HG02938 (cell line): ENCODE measurements around the gene STK17B.

Source experiments
- ATAC-seq: cut with Tn5 transposase; IDR thresholded peaks from one replicate; pipeline ENCODE4 v1.9.1; 2021; ENCODE audit warnings: mild to moderate bottlenecking, moderate library complexity; ENCODE audit not compliant: unreplicated experiment

The STK17B gene

DNA sequence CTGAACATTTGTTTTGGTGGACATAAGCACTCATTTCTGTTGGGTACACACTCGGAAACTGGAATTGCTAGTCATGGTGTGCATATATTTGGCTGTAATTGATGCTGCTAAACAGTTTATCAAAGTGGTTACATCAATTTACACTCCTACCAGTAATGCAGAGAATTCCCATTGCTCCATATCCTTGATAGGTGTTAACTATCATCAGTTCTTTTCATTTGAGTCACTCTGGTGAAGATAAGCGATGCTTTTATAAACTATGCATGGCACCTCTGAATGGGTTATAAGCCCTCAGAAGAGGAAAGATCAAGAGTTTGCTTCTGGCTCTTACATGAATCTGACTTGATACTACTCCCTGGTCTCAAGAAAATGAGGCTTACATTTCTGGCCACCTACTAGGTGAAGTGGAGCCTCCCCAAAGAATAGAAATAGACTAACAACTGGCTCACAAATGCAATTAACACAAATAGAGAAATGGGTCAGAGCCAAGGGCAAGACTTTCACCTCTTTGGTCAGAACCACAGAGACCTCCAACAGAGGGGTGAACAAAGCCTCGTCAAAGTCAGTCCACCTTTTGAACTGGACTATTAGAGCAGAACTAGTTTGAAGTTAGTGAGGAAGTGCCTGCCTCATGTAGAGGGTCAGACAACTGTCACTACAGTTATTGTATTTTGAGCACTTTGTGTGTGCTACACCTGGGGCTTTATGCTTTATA lies 15.0 kb upstream of the STK17B start:
- no peak for ATAC-seq

DNA sequence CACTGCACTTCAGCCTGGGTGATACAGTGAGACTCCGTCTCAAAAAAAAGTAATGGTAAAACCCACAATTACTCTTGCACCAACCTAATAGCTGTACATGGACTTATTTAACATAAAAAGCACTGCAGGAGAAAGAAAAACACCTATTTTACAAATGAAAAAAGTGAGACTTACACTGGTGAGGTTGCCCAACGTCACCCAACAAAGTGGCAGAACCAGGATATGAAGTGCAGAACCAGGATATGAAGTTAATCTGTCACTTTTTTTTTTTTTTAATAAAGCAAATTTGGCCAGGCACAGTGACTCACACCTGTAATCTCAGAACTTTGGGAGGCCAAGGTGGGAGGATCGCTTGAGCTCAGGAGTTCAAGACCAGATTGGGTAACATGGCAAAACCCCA lies 13.5 kb upstream of the STK17B start:
- ATAC-seq: no peak

DNA sequence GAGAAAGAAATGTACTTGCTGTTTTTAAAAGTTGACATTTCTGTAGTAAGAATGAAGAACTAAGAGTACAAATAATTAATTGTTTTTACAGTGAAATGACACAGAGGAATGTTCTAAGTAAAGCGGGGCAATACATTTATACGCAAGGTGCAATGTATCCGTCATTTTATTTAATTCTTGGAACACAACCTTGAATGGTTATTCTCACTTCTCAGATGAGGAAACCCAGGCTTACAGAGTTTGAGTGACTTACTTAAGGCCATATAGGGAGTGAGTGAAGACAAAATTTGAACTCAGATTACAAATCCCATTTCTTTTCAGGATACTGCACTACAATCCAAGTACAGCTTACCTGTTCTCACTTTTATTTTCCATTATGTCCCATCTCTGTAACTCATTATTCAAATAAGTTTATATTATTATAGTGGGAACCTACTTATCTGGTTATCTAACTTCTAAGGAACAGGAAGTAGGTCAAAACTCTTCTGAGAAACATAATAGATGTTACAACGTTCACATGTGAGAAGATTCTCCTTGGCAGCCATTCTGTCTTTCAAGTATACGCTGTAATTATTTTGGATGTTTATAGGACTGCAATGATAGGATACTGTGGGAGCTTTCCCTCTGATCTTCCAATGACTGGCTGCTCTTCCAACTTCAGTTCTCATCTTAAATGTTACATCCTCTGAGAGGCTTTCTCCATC lies 12.3 kb upstream of the STK17B start:
- ATAC-seq: no peak

DNA sequence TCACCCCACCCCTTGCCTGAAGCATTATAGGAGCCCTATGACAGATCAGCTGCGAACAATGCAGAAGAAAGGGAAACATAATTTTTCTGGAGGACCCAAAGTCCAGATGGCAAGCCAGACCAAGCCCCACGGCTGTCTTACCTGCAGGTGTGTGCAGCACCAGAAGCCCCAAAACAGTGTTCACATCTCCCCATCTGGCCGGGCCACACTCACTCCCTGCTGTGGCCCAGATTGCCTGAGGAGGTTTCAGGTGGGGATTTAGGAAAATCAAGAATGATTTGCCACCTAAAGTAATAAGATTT lies 11.7 kb upstream of the STK17B start:
- ATAC-seq: peak; percentile 33

DNA sequence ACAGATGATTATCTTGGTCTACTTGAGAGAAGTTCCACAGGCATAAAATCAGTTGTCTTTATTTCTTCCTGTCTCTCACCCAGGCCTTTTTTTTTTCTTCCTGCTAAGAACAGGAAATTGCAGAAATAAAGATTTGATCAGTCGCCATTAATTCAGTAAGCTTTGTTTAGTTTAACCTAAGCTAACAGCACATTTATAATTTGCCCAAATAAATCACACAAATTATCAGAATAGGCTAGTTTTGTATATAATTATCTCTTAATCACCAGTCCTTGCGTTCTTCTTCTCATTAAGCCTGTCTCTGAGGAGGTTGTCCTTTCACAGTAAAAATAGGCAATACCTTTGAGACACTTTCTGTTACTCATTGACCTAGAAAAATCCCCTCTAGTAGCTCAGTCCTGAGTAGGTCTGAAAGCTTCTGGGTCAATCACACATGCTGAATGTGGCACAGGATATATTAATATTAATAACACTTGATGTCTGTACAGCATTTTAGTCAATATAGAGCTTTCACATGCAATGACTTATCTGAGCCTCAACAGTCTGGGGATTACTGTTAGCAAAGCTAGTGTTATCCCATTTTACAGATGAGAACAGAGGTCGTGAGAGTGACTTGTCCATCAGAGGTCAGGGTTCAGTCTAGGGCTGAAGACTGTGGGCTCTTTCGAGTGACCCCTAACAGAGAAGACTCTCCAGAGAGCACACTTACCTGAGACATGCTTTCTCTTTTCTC lies 11.2 kb upstream of the STK17B start:
- ATAC-seq: peak; percentile 90

DNA sequence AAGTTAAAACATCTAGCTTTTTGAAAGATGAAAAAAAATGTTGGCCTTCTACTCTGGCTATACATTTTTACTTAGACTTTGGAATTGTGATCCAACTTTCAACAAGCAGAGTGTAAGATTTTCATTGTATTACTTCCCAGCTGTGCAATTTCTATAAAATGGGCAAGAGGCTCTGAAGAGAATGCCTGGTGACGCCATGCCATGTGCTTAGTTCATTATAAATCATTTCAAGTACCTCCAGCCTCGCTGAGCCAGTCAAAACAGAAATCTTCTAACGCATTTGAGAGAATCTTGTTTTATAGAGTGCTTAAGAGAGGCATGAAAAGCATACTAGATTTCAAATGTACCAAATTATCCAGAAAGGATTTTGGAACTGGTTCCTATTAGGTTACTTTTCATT lies 10.1 kb upstream of the STK17B start:
- no peak for ATAC-seq

DNA sequence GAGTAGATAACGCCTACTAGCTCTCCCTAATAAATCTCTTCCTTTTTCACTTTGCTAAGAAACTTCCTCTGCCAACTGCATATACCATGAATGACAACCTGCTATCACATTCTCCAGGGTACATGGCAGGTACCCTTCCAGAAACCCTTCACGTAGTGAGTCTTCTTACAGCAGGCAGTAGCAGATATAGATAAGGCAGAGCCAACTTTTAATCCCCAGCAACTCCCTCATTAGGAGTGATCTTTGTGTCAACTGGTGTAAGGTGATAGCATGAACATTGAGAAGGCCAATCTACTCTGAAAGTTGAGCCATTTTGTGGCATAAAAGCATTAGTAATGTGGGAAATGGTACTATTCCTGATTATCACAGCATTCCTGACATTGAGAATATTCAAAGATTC lies 5.7 kb upstream of the STK17B start:
- no peak for ATAC-seq

DNA sequence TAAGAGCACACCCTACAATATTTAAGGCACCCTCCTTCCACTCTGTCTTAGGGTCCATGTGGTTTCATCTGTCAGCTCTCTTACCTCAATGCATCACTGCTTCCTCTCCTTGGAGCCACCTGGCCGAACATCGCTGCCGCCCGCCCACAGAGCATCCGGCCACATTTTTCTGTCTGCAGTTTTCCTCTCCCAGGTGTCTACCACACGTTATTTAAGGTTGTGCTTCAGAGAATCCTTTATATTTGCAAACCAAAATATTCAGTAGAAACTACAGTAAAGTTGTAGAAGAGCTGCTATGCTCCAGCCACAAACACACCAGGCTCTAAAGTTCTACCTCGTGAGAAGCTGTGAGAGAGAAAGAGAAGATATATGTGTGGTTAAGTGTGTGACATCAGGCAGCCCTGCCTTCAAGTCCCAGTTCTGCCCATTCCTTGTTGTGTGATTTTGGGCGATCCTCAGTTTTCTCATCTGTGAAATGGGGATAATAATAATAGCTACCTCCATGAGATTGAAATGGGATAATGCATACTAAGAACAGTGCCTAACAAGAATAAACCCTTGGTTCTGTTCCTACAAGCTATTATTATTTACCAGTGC lies 4.9 kb upstream of the STK17B start:
- ATAC-seq: peak; percentile 65

DNA sequence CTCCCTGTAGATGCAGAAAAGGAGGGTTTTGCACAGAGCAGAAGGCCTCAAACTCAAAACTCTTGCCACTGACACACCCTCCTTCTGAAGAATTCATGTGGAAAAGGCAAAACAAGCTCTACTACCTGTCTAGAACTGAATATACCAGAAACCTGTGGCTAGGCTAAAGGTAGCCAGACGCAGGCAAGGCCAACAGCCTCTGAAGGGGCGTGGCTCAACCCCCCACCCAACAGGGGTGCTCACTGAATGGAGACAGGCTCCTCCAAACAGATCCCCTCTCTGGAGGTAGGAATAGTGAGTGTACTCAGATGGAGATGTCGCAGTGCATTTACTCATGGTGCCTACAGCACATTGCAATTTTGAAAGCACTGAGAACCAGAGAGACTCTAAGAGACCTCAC lies 3.0 kb upstream of the STK17B start:
- ATAC-seq: no peak

DNA sequence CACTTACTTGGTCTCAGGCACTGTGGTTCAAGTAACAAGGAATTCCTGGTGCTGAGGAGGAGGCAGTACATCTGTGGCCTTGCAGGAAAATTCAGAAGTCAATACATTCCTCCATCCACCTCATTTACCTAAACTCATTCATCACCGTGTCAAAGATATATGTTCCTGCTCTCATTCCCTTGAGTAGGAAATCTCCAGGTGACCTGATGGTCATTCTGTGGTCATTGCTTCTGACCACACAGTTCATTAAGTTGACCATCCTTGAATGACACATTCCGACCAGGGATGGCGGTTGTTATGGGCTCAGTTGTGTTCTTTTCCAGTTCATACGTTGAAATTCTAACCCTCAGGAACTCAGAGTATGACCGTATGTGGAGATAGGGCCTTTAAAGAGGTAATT lies 2.1 kb upstream of the STK17B start:
- no peak for ATAC-seq

DNA sequence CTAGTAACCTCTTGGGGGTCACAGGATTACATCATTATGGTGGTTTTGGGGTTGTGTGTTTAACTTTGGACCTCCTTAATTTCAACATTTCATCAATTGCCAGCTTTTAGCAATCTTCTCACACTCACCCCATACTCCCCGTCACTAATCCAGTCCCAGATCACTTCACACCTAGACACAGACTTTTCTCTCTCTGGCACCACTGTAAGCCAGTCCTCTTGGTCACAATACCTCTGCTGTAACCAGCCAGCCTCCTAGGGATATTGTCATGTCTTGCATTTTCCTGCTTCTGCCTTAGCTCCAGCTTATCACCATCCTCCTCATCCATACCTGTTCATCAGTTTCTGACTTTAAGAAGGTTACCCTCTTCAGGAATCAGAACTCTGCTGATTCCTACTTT lies 1.6 kb upstream of the STK17B start:
- ATAC-seq: no peak

DNA sequence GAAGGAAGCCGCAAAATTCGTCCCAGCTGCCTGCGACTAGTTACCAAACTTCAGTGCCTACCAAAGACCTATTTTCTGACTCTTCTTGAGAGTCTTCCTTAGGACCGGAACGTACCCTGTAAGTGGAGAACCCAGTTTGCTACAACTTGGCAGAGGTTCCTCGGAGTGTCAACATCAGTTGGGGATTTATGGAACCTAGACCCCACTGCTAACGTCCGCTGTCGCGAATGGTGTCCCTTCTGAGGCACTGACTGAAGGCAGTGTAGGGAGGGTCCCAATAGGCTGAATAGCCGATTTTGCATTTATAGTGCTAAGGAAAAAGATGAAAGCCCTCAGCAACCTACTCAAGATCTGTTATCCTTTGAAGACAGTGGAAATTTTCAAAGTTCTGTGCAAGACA lies 568 bp upstream of the STK17B start:
- ATAC-seq: no peak

DNA sequence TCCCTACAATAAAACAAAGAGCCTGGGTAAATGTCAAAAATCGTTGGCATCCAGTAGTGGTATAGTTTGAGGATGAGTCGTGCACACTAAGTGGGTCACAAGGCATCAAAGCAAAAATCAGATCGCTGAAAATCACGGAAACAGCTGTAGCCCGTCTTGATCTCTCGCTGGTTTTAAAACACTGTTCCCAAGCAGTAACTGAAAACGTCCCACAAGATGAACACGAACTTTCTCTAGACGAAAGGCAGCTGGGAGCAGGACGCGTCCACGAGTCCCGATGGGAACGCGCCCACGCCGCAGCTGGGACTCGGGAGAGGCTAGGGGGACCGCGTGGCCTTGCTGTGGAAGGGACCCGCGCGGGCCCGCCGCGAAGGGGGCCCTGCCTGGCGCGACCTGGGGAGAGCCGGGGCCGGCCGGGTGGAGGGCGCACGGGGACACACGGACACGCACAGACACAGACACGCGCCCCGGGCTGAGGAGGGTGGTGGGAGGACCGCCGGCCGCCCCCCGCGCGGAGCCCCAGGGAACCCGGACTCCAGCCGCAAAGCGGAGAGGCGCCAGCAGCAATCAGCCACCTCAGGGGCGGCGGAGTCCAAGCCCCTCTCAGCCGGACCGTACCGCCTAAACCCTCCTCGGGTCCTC lies 651 bp downstream of the STK17B start:
- ATAC-seq: peak; percentile 8

DNA sequence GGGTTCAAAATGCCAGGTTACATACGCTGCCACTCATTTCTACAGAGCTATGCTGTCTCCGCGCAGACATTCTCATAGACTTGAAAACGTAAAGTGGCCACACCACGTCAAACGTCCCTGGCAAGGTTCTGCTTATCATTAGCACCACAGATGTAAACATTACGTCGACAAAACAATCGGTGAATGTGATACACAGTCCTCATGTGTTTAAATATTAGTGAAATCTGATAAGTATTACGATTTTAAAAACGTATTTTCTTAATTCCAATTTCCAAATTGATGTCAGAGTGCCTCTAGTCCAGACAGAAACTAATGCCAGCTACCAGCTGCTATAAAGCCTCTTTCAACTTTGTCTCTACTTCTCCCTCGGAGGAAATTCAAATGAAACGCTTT lies 1.2 kb downstream of the STK17B start:
- ATAC-seq: peak; percentile 23

DNA sequence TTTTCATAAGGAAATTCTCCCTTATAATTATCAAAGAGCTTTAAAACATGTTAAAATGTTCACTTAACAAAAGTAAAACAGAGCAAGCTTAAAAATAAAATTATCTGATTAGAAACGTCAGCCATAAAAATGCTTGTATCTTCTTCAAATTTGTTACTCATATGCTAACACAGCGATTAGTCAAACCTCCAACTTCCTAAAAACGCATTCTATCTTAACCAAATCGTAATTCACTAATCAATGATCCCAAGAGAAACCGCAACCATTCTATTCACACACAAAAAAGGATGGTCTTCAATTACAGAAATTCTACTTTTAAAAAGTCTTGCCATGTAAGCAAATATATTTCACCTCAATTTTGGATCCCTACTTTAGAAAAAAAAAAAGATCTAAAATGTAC lies 1.9 kb downstream of the STK17B start:
- ATAC-seq: no peak

DNA sequence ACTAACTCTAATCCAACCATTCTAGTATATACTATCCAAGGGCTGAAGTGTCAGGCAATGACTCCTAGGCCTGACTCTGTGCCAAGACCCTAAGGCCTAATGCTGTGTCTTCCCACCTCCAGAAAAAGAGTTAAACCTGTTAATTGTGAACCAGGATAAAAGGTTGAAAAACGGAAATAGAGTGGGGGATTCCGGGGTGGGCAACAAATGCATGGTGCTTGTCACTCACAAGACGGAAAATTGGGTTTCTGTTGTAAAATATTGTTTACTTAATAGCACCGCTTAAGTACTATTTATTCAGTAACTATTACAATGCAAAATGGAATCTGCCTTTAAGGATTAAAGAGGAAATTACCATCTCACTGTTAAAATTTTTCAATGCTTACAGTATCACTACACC lies 3.2 kb downstream of the STK17B start:
- ATAC-seq: no peak

DNA sequence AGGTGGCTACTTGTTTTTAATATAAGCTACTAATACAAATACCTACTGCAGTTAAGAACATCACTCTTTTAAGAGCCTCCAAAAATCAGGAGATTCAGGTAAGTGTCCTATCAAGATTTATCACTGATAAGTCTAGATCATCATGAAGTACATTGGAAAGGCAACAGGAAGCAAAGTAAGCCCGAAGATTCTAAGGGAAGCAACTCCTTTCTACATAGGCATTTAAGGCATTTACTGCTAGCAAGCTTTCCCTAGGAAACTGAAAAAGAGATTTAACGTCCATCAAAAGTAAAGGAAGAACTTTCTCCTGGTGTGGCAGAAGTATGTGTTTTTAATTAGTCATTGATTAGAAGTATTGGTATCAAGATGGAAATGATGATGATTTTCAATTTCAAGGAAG lies 3.7 kb downstream of the STK17B start:
- no peak for ATAC-seq

DNA sequence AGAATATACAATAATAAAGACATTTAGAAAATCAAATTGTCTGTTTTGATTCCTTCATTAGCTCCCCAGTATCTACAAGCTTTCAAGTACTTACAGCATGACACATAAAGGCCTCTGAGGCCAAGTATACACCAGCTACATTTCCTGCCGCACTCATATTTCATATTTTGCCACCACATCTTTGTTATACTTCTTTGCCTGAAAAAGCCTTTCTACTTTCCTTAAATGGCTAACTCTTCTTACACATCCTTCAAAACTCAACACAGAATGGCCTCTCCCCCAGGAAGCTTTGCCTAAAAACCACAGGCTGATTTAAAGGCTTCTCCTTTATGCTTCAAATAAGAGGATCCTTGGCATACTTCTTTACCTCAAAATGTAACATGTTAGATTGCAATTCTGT lies 4.5 kb downstream of the STK17B start:
- no peak for ATAC-seq

DNA sequence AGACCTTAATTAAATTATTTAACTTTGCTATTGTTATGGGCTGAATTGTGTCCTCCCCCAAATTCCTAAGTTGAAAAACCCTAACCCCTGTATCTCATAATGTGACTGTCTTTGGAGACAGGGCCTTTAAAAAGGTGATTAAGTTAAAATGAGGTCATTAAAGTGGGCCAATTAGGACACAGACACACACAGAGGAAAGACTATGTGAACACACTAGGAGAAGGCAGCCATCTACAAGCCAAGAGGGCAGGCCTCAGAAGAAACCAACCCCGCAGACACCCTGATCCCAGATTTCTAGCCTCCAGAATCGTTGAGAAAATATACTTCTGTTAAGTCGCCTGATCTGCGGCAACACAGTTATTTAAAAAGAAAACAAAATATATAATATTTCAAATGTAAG lies 6.4 kb downstream of the STK17B start:
- ATAC-seq: no peak

DNA sequence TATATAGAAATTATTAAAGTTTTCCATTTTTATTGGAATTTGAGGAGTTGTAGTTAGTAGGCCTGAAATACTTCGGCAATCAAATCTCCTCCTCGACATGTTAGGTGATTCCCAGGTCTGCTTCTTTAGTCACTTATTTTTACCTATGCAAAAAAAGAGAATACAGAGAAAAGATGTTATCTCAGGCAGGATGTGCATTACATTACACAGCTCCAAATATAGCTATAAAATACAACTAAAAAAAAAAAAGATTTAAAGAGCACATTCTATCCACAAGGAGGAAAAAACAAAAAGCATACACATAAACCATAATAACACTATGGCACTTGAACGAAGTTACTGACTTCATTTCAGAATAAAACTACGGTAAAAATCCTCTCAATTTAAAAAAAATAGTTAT lies 8.1 kb downstream of the STK17B start:
- no peak for ATAC-seq

DNA sequence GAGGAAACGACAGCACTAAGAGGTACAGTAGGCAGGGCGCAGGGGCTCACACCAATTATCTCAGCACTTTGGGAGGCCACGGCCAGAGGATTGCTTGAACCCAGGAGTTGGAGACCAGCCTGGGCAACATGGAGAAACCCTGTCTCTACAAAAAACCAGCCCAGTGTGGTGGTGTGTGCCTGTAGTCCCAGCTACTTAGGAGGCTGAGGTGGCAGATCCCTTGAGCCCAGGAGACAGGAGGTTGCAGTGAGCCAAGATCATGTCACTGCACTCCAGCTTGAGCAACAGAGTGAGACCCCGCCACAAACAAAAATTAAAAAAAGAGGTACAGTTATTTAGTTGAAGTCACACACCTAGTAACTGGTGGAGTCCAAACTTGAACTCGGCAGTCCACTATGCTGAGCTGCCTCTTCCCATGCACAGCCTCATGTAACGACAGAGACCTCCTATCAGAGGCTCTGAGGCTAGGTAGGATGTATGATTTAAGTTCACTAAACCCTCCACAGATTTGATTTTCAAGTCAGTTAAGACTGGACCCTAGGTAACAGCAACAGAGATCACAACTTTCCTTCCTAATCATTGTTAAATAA lies 8.7 kb downstream of the STK17B start:
- ATAC-seq: no peak
